ENCODE measurements around the gene MAML2. TPM values are rescaled to one million over a fixed set of nuclear protein-coding genes. Genes with fewer than 3 reads are reported as not detected.

Gene MAML2
- polyA plus RNA-seq, 4 donors = 27.8 to 33.5 (median 32.1) TPM

DNA sequence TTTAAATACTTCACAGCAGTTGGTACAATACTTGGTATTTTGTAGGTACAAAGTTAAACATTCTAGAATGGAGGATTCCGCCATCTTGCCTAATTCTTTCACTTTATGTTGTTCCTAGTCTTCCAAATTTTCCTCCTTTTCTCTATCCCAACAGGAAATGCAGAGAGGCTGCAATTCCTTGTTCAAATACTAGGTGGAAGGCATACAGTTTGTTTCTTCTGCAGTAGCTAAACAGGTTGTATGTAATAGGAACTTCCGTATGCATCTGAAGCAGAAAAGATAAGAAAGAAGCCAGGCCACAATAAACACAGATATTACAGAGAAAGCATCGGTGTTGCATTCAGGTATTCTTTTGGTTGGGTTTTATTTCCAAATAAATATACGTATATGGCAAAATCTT is 232.7 kb downstream of the MAML2 start:
- DNase-seq (ENCODE audit: low read depth in 4 of 4, low spot score in 3 of 4) = no peak

DNA sequence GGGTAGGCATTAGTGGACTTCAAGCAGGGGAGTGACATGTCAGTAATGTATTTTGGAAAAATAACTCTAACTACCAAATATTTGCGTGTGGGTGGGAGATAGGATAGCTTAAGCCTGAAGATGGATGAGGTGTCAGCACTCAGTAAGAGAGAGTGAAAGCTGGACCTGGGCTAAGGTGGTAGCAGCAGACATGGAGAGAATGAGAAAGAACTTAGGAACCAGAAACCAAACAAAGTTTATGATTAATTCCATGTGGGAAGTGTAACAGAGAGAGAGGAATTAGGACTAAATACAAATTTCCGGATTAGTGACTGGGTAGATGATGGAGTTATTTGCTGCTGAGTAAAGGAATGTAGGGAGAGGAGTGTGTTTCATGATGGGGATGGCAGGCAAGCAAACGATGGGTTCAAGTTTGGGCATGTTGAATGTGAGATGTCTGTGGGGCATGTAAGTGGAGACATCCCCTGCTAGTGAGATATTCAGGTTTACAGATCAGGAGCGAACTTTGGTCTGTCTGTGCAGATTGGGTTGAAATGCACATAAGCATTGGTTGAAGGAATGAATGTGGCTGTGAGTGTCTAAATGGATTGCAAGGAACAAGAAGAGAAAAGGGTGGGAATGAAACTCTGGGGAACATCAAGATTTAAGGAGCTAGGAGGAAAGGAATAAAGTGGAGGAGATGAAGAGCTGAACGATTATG is 233.5 kb downstream of the MAML2 start:
- no peak for DNase-seq (ENCODE audit: low read depth in 4 of 4, low spot score in 3 of 4)

DNA sequence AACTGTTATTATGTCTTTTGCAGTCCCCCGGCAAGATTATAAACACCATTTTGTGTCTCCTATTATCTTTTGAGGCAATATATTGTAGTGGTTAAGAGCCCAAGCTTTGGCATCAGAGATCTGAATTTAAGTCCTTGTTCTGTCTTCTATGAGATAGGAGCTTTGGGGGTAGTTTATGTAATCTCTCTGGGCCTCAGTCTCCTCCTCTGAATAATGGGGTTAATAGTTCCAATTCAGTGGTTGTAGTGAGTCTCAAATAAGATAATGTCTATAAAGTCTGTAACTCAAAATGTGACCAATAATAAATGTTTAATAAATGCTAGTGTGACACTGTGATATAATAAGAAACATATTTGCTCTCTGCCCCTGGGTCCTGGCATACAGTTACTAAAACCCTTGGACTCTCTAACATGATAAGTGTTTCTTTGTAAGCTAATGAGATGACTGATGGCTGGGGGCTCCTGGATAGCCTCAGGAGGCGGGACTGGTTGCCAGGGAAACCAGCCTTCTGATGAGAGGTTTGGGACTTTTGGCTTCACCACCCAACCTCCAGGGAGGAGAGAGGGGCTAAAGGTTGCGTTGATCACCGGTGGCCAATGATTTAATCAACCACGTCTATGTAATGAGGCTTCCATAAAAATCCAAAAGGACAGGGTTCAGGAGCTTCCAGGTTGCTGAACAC is 235.7 kb downstream of the MAML2 start:
- DNase-seq (ENCODE audit: low read depth in 4 of 4, low spot score in 3 of 4) = no peak

DNA sequence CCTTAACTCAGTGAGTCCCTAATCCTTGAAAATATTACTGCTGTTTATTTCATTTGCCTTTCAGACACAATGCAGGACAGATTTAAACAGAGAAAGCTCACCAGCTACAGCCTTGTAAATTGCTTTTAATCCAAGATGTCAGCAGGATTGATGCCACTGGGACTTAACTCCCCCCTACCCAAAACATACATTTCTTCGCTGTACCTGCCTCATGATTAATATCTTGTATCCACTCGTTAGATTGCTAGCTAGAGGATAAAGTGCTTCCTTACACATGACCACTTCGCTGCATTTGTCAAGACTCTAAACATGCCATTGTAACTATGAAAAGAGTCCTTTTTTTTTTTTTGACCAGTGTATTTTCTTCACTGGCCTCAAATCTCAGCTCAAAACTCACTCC is 236.3 kb downstream of the MAML2 start:
- DNase-seq (ENCODE audit: low read depth in 4 of 4, low spot score in 3 of 4) = no peak

DNA sequence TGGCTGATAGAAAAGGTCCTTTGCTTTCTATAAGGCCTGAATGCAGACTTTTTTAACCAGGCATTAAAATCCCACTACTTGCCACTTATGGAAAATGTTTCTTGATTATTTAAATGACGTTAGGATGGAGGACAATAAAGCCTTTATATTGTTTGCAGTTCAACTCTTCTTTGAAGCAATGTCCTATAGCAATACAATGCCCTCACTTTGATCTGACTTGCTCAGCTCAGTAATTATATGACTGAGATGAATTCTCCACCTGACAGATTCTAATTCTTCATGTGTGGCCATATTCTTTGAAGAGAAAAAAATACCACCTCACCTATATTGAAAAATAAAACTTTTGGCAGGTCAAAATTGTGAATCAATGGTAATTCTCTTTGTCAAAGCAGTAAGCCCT is 237.1 kb downstream of the MAML2 start:
- no peak for DNase-seq (ENCODE audit: low read depth in 4 of 4, low spot score in 3 of 4)

DNA sequence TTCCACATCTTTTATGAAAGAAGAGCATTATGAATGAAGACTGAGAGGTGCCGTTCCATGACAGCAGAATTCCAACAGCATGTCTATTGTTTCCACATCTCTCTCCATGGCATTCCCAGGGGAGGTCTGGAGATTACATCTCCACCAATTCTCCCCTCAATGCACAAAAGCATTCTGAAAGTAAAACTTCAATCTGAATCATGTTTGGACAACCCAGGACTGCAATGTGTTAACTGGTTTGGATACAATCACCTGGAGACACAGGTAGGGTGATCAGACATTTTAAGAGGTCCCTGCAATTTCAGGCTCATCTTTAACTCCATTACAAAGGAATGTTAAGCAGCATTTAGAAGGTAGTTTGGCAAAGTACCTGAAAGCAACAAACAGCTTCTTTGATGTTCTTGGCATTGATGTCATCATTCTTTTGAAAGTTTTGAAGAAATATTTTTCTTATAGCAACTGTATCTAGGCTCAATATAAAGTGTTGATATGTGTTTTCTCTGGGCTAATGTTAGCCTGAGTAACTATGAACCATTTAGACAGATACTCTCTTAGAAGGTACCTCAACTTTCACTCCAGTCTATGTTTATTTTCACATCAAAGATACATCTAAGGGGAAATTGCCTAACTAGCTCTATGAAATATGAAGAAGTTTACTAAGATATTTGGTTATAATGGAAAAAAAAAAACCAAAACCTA is 237.6 kb downstream of the MAML2 start:
- no peak for DNase-seq (ENCODE audit: low read depth in 4 of 4, low spot score in 3 of 4)

DNA sequence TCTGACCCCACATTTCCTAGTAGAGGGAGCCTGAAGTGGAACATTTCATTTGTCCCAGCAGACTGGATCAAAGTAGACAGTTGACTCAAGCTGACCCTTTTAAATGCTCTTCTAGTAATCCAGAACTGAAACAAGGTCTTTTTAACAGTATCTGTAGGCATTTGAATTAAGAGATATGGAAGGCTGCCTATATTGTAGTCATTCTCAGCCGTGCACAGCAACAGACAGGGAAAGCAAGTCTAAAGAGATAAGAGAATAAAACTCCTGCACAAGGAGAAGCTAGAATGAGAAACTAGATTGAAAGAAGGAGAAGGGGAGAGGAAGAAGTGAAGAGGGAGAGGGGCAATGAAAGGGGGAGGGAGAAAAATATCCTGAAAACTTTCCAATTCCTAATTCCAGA is 238.5 kb downstream of the MAML2 start:
- no peak for DNase-seq (ENCODE audit: low read depth in 4 of 4, low spot score in 3 of 4)

DNA sequence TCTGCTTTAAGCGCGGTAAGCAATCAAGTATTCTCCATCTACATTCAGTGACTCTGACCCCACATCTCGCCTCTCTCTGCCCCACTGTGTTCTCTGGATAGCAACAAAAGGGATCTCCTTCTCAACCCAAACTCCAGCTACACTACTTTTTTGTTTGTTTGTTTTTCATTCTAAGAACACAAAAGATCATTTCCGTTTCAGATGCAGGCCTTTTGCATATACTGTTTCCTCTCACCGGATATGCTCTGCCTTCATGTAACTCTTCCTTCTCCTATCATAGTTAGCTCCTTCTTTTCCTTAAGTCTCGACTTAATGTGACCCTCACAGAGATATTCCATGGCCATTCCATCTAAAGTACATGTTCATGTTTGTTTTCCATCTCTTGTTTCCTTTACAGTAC is 239.3 kb downstream of the MAML2 start:
- DNase-seq (ENCODE audit: low read depth in 4 of 4, low spot score in 3 of 4) = no peak

DNA sequence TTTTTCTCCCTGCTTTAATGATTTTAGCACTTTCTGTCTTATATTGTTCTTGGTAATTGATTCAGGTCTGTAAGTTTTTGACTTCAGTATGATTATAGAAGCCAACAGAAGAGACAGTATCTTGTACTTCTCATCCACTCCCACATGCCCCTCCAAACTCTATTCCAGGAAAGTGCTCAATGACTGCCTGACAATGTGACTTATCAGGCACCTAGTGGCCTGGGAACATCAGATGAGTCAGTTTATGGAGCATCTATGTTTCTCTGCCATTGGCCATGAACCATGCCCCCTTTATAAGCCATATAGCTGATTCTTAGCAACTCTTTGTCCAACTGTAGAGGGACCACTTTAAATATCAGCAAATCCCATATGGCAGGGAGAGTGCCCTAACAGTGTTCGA is 239.9 kb downstream of the MAML2 start:
- no peak for DNase-seq (ENCODE audit: low read depth in 4 of 4, low spot score in 3 of 4)

DNA sequence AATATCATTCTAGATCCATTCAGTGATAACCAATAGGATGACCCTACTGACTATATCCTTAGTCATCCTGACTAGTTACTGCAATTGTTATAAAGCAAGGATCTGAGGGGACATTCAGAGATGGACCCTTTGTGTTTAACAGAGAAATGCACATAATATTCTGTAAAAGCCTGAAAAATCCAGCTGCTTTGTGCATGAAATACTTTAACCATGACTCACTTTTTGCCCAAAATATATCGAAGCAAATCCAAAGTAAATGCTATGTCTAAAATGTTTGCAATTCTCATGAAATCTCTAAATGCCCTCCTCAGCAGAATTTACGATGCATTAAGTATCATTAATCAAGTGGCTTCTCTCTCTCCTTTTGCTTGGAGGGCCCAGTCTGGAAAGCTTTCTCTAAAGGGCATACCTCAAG is 240.3 kb downstream of the MAML2 start:
- no peak for DNase-seq (ENCODE audit: low read depth in 4 of 4, low spot score in 3 of 4)

DNA sequence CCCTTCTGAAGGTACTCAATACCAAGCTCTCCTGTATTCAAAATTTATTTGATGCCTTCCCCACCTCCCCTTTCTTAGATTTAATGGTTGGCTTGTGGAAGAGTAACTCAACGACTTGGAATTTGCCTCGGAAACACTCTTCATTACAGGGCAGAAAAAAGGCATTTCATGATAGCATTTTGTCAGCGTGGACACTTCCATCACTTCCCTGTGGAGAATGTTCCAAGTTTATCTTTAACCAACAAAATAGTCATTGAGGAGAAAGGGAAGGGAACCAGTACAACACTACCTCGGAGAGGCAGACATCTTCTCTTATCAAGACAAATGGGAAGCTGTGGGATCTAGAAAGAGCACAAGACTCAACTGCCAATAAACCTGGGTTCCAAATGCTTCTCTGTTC is 241.8 kb downstream of the MAML2 start:
- DNase-seq (ENCODE audit: low read depth in 4 of 4, low spot score in 3 of 4) = no peak

DNA sequence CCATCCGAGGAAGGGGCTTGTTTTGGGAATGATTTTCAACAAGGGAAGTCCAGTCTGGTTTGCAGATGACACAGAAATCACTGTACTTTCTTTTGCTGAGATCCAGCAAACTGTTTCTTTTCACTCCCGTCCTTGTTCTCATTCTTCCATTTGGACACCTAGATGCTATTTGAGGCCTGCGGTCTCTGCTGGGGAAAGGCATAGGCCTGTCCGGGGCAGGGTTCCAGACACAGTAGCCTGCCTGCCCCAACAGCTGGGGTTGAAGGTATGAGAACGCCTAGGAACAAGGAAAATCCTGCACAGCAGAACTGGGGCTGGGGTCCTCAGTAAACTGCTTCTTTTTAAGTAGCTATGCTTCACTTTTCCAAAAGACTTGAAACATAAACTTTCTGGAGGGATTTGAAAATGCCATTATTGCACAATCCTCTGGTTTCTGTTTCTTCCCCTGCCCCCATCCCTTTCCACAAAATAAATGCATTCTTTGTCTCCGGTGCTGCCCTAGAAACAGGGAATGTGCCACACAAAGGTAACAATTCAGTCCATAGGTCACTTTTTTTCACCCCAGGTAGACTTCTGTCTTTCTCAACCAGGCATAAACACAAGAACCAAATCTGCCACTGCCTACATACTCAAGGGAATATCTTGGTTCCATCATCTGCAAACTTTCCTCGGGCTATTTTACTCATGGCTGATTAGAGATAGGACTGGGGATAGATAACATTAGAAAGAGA is 244.3 kb downstream of the MAML2 start:
- no peak for DNase-seq (ENCODE audit: low read depth in 4 of 4, low spot score in 3 of 4)

DNA sequence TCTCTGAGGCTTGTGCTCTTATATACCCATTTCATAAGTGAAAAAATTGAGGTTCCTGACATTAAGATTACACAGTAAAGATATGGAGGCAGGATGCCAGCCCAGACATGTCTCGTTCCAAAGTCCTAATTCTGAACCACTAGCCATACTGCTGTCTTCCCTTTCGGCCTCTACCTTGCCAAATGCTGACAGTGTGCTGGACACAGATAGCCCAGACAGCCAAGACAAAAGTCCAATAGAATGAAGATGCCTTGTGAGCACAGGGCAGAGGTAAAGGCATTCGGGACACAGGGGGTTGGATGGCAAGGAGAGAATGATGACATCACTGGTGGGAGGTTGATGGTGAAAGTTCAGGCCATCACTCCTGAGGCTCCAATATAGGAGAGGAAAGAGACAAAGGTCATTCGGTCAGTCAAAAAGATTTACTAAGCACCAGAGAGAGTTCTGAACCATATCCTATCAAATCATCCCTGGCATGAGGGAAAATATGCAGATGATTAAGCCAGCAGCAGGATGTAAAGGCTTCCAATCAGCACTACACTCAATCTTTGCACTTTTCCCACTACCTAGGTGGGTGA is 245.1 kb downstream of the MAML2 start:
- no peak for DNase-seq (ENCODE audit: low read depth in 4 of 4, low spot score in 3 of 4)

DNA sequence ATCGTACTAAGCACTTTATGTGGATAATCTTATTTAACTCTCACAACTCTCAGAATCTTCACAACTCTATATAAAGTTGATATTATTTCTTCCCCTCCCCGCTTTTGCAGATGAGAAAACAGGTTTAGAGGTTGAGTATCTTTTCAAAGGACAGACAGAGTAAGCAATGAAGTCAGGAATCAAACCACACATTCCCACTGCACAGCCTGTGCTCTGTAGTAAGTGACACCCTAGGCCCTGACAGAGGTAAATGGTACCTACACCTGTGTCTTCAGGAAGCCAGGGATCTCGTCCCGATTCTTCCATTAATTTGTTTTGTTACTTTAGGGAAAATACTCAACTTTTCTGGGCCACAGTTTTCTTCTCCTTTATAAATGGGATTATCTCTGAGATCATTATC is 246.6 kb downstream of the MAML2 start:
- no peak for DNase-seq (ENCODE audit: low read depth in 4 of 4, low spot score in 3 of 4)

DNA sequence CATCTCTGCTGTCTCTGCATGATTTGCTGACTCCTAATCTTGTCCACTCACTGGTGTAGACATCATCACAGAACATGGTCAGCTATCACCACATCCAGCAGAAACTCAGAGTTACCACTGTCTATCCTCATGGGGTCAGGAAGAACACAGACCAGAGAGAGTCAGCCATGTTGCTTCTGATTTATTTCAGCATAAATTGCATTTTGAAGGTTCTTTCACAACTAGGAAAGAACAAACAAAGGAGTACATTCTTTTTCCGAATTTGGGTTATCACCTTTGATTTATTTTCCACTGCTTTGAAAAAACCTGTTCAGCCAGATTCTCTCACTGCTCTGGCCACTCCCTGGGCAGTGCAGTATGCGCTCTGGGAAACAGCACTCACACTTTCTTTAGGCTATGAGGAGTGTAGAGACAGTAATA is 247.1 kb downstream of the MAML2 start:
- no peak for DNase-seq (ENCODE audit: low read depth in 4 of 4, low spot score in 3 of 4)

DNA sequence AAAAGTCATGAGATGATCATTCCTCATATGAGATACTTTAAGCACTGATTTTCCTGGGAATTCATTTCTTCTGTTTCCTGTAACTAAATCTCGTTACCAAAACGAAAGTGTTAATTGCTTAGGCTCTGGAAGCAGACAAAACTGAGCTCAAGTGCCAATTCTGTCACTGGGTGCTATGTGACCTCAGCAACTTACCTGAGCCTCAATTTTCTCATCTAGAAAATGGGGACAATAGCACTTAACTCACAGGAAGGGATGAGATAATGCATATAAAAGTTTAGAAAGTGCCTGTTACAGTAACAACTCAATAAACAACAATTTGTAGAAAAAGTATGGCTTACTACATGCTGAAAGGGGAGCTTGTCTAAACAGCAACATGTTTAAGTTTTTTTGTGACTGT is 248.8 kb downstream of the MAML2 start:
- DNase-seq (ENCODE audit: low read depth in 4 of 4, low spot score in 3 of 4) = no peak

DNA sequence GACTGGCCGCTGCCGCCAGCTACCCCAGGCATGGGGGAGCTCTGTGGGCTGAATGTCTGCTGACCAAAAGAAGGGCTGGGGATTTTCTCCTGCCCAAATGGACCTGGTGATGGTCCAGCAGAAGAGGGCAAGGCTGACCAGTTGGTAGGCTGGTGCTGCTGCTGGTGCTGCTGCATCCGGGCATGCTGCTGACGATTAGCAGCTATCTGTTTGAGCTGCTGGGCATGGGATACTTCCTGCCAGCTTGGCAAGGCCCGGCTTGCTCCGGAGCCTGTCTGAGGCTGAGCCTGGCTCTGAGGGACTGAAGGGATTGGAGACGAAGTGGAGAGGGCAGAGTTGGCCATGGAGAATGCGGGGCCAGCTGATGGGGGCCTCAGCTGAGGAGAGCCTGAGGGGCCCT is 250.5 kb downstream of the MAML2 start:
- DNase-seq (ENCODE audit: low read depth in 4 of 4, low spot score in 3 of 4) = no peak

DNA sequence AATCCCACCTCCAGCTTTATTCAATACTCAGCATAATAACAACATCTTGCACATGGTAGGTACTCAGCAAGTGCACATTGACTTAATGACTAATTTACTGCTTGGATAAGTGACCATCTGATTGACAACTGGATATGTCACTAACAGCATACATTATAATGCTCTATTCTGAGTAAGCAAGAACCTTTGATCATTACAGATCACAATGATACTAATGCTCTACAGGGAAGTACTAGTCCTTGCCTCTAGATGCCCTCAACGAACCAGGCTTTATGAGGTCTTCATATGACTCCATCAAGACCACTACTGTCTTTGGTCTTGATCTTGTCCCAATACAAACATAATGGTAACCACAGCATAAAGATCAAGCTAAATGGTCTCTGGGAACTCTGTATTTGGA is 251.5 kb downstream of the MAML2 start:
- DNase-seq (ENCODE audit: low read depth in 4 of 4, low spot score in 3 of 4) = no peak

DNA sequence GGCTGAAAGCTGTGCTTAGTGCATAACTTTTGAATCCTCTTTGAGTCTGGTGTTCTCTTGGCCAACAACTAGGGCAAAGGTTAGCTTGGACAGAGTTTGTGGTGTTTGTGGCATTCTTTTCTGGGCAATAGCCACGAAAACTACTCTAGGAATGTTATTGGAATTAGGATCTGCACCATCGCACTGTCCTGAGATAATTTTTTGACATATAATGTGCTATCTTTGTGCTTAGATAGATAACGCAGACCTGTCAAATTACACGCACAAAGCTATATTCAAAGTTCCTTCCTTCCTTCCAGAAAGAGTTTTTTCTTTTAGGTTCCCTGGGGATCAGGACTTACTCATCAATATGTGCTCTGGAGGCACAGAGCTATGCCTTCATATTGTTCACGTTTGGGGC is 252.3 kb downstream of the MAML2 start:
- no peak for DNase-seq (ENCODE audit: low read depth in 4 of 4, low spot score in 3 of 4)

DNA sequence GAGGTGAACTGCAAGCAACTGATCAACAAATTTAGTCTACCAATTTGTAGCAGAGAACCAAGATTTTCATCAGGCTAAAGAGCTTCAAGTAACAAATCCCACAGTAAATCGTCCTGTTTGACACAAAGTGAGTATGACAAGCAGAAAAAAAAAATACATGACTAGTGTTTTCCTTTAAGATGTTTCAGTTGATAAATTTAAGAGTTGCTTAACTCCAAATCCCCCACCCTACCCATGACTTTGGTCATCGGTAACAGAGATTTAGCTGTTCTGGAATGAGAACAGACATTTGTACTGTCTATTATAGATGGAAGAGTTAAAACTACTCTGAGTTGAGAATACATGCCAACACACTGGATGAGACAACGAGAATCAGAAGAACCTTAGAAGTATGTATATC is 254.1 kb downstream of the MAML2 start:
- DNase-seq (ENCODE audit: low read depth in 4 of 4, low spot score in 3 of 4) = no peak

DNA sequence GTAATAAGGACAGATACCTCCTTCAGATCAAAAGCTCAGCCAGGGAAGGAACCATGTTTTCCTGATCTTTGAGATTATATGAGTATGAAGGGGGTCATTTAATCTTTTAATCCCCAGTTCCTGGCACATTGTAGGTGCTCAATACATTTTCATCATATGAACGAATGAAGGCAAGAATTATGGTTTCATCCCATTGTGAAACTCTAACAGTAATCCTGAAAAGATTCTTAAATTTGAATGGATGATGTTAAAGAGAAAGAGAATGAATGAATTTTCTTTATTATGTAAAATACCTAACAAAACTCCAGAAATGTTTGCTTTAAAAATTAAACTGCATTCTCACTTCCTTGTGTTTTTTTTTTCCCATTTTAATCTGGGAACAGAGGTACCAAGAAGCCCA is 256.9 kb downstream of the MAML2 start:
- no peak for DNase-seq (ENCODE audit: low read depth in 4 of 4, low spot score in 3 of 4)
